HG03457 (cell line): ENCODE results near the gene FBN2.
"Not testable (repeated sequence)": the region's sequence is repeated elsewhere in the genome, so short reads cannot be mapped to it uniquely, and the experiment has no call there.

Experiments used
- ATAC-seq: cut with Tn5 transposase; IDR thresholded peaks from one replicate; pipeline ENCODE4 v1.9.1; 2021; ENCODE audit warnings: moderate number of reproducible peaks; ENCODE audit not compliant: unreplicated experiment

Gene FBN2

GRCh38 chr5:128328446-128328845, 209.6 kb downstream of the FBN2 start:
- no peak for ATAC-seq

- ATAC-seq, result no peak
These were observed 210.0 kb downstream of the FBN2 start for GRCh38 chr5:128328007-128328406.

GRCh38 chr5:128321418-128321817, 216.6 kb downstream of the FBN2 start:
- ATAC-seq, result not testable (repeated sequence)

- no peak for ATAC-seq
These were observed 219.4 kb downstream of the FBN2 start for GRCh38 chr5:128318691-128319090.

GRCh38 chr5:128317481-128317880, 220.6 kb downstream of the FBN2 start:
- ATAC-seq, result no peak

GRCh38 chr5:128315671-128316070, 222.4 kb downstream of the FBN2 start:
- no peak for ATAC-seq

- no peak for ATAC-seq
These were observed 232.7 kb downstream of the FBN2 start for GRCh38 chr5:128305341-128305740.

- ATAC-seq, result no peak
These were observed 233.3 kb downstream of the FBN2 start for GRCh38 chr5:128304791-128305190.

- no peak for ATAC-seq
These were observed 234.0 kb downstream of the FBN2 start for GRCh38 chr5:128304088-128304487.

GRCh38 chr5:128303593-128303992, 234.5 kb downstream of the FBN2 start:
- ATAC-seq, result no peak

- no peak for ATAC-seq
These were observed 237.9 kb downstream of the FBN2 start for GRCh38 chr5:128300181-128300580.

GRCh38 chr5:128290152-128290858, 247.7 kb downstream of the FBN2 start:
- ATAC-seq, result no peak

GRCh38 chr5:128287740-128288139, 250.3 kb downstream of the FBN2 start:
- ATAC-seq, result no peak

GRCh38 chr5:128284236-128284635, 253.8 kb downstream of the FBN2 start:
- ATAC-seq, result no peak

GRCh38 chr5:128279345-128279744, 258.7 kb downstream of the FBN2 start:
- ATAC-seq, result no peak

- no peak for ATAC-seq
These were observed 261.4 kb downstream of the FBN2 start for GRCh38 chr5:128276537-128277216.

GRCh38 chr5:128274441-128274840, 263.6 kb downstream of the FBN2 start:
- no peak for ATAC-seq

- no peak for ATAC-seq
These were observed 264.3 kb downstream of the FBN2 start for GRCh38 chr5:128273736-128274135.

GRCh38 chr5:128271859-128272464, 266.1 kb downstream of the FBN2 start:
- no peak for ATAC-seq

- ATAC-seq, result no peak
These were observed 267.0 kb downstream of the FBN2 start for GRCh38 chr5:128271071-128271470.

- no peak for ATAC-seq
These were observed 273.3 kb downstream of the FBN2 start for GRCh38 chr5:128264564-128265360.
